ENCODE measurements around the gene BMF.

DNA sequence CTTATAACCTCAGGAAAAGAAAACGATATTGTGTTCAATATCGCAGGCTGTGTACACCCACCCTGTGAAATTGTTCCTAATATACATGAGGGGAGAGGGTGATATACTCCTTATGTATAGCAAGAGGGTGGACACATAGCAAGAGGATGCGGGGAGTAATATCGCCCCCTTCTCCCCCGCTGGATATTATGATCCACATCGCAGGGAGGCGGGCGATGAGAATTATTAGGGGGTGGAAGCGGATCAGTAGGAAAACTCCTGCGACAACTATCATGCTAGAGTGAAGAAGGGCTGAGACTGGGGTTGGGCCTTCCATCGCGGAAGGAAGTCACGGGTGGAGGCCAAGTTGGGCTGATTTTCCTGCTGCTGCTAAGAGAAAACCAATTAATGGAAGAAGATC, 24.9 kb upstream of the BMF start:
- TF ChIP-seq CTCF (IDR thresholded peaks at IDR 0.05) = no peak
- no peak for TF ChIP-seq POLR2A (IDR thresholded peaks at IDR 0.05; ENCODE audit: low read depth)
- TF ChIP-seq POLR2AphosphoS5 (IDR thresholded peaks at IDR 0.05) = no peak
